Sigmoid colon (tissue), 7 donors: Measurements from ENCODE around the gene COL23A1. TPM values are rescaled to one million over a fixed set of nuclear protein-coding genes. Genes with fewer than 3 reads are reported as not detected.
A peak's percentile ranks its signal among the peaks of the same experiment; 100 is the strongest.

Experiments used
- DNase-seq: peaks from one replicate; pipeline ENCODE4 v3.0.0-alpha.2; 2019
- H3K27ac ChIP-seq, 4 donors: fragments of 200-600 bp; sonication (generic); one replicate each; pipeline ENCODE4 v1.5.1; 2016 to 2019; ENCODE audit warnings: mild to moderate bottlenecking in 1 of 4
- H3K27me3 ChIP-seq, 3 donors: fragments of 200-600 bp; sonication (generic); one replicate each; pipeline ENCODE4 v1.5.1; 2019; ENCODE audit warnings: mild to moderate bottlenecking in 1 of 3
- H3K36me3 ChIP-seq, 4 donors: fragments of 200-600 bp; sonication (generic); one replicate each; pipeline ENCODE4 v1.5.1; 2016 to 2019
- H3K4me1 ChIP-seq, 4 donors: fragments of 200-600 bp; sonication (generic); one replicate each; pipeline ENCODE4 v1.5.1; 2017 to 2019
- H3K4me3 ChIP-seq, 4 donors: fragments of 200-600 bp; sonication (generic); one replicate each; pipeline ENCODE4 v1.5.1; 2017 to 2019; ENCODE audit warnings: mild to moderate bottlenecking in 2 of 4, moderate library complexity in 1 of 4
- H3K9me3 ChIP-seq, 4 donors: fragments of 200-600 bp in 3 of 4; sonication (generic) in 3 of 4; one replicate each; pipeline versions ENCODE4 v1.5.1 to v1.6.1; 2013 to 2019
- CTCF ChIP-seq, 4 experiments: fragments of 450-650 bp in 3 of 4; fragments of 200-600 bp in 1 of 4; IDR thresholded peaks; one replicate each; pipeline ENCODE4 v1.5.1; 2016 to 2019; ENCODE audit warnings: antibody characterized with exemption in 4 of 4, mild to moderate bottlenecking in 3 of 4, moderate library complexity in 2 of 4
- EP300 ChIP-seq, 4 donors: sonication (generic); formaldehyde crosslinking; IDR thresholded peaks; one replicate each; pipeline ENCODE4 v1.6.1; 2017; ENCODE audit warnings: antibody characterized with exemption in 4 of 4
- POLR2A ChIP-seq, 2 donors: fragments of 450-650 bp; IDR thresholded peaks; one replicate each; pipeline ENCODE4 v1.6.1; 2016; ENCODE audit warnings: antibody characterized with exemption in 2 of 2, mild to moderate bottlenecking in 2 of 2, moderate library complexity in 2 of 2
- POLR2AphosphoS5 ChIP-seq, 4 donors: sonication (generic); formaldehyde crosslinking; IDR thresholded peaks; one replicate each; pipeline ENCODE4 v1.6.1; 2017; ENCODE audit warnings: antibody characterized with exemption in 4 of 4
- WGBS, 2 donors: extraction: QIAGEN DNeasy Blood & Tissue Kit; methylation state at CpG; one replicate each; pipeline ENCODE4 v1.1.7; 2013; 5-methylcytosine and 5-hydroxymethylcytosine counted together
- intact Hi-C: fragments of 100-400 bp; cut with DNase I; formaldehyde crosslinking; loops from one replicate; pipeline ENCODE4 v1.15.1; 2023
- polyA plus RNA-seq, 3 donors: library from polyadenylated mRNA; stranded (reverse); fragments of 200-250 nt; gene quantifications; one replicate each; pipeline ENCODE4 v1.2.3, GENCODE V29; 2013
- total RNA-seq, 4 donors: library from RNA; depleted of rRNA; stranded (reverse); fragments of >200 nt; gene quantifications; one replicate each; pipeline ENCODE4 v1.1.0, GENCODE V29; 2016
- donor health status: healthy with polysubstance abuse.
- donor health status: Bipolar disorder and iron deficiency.
- donor health status: healthy.

COL23A1 gene
- total and polyA plus RNA-seq, 7 donors, result 0.28 to 1.2 (median 0.57) TPM; not detected in 1

- H3K27me3 ChIP-seq, result peaks cover 0 to 8% (median 0%) of the 10 kb centered on the region in 3 donors
- H3K36me3 ChIP-seq, result no peaks in the 10 kb centered on the region
- no peaks in the 10 kb centered on the region for H3K9me3 ChIP-seq
- intact Hi-C loops, result no loop called here
- WGBS, 2 donors, result 72 to 84% methylated on average over 16 of the region's 16 CpGs
- H3K4me1 ChIP-seq, result no peaks in the 10 kb centered on the region
- TF ChIP-seq CTCF (IDR thresholded peaks at IDR 0.05), result no peak
- TF ChIP-seq EP300 (IDR thresholded peaks at IDR 0.05), result no peak
- TF ChIP-seq POLR2AphosphoS5 (IDR thresholded peaks at IDR 0.05), result no peak
- TF ChIP-seq POLR2A (IDR thresholded peaks at IDR 0.05), result no peak
- H3K27ac ChIP-seq, result no peak overlapping the region
- H3K4me3 ChIP-seq, result no peak overlapping the region
- DNase-seq, result no peak
Observed at GRCh38 chr5:178430186-178431062, 159.8 kb downstream of the COL23A1 start.

GRCh38 chr5:178429491-178430185 is 160.6 kb downstream of the COL23A1 start:
- intact Hi-C loops, result no loop called here
- Histone ChIP-seq H3K4me3 (no peak overlapping the region), H3K27ac (no peak overlapping the region), H3K27me3 (peaks cover 0 to 6% (median 0%) of the 10 kb centered on the region in 3 donors), H3K36me3 (no peaks in the 10 kb centered on the region), H3K9me3 (no peaks in the 10 kb centered on the region), H3K4me1 (no peaks in the 10 kb centered on the region)
- no peak for TF ChIP-seq EP300 (IDR thresholded peaks at IDR 0.05)
- no peak for TF ChIP-seq CTCF (IDR thresholded peaks at IDR 0.05)
- no peak for TF ChIP-seq POLR2A (IDR thresholded peaks at IDR 0.05)
- no peak for TF ChIP-seq POLR2AphosphoS5 (IDR thresholded peaks at IDR 0.05)
- 75 to 86% methylated on average over 11 of the region's 11 CpGs for WGBS, 2 donors
- DNase-seq, result no peak

- DNase-seq, result no peak
- no peak overlapping the region for H3K27ac ChIP-seq
- intact Hi-C loops, result no loop called here
- no peaks in the 10 kb centered on the region for H3K36me3 ChIP-seq
- peaks cover 0 to under 1% (median 0%) of the 10 kb centered on the region in 3 donors for H3K27me3 ChIP-seq
- no peaks in the 10 kb centered on the region for H3K4me1 ChIP-seq
- TF ChIP-seq CTCF (IDR thresholded peaks at IDR 0.05) (no peak), POLR2AphosphoS5 (IDR thresholded peaks at IDR 0.05) (no peak), POLR2A (IDR thresholded peaks at IDR 0.05) (no peak), EP300 (IDR thresholded peaks at IDR 0.05) (no peak)
- no peaks in the 10 kb centered on the region for H3K9me3 ChIP-seq
- no peak overlapping the region for H3K4me3 ChIP-seq
- WGBS, 2 donors, result 38 to 74% methylated on average over 10 of the region's 10 CpGs
Observed at GRCh38 chr5:178429156-178429468, 161.1 kb downstream of the COL23A1 start.

- Histone ChIP-seq H3K36me3 (no peaks in the 10 kb centered on the region), H3K4me1 (no peaks in the 10 kb centered on the region), H3K27ac (peak overlapping the region in 1 of 4 donors; percentile 10), H3K9me3 (no peaks in the 10 kb centered on the region), H3K27me3 (no peaks in the 10 kb centered on the region), H3K4me3 (no peak overlapping the region)
- no peak for DNase-seq
- TF ChIP-seq CTCF (IDR thresholded peaks at IDR 0.05) (no peak), EP300 (IDR thresholded peaks at IDR 0.05) (no peak), POLR2AphosphoS5 (IDR thresholded peaks at IDR 0.05) (no peak), POLR2A (IDR thresholded peaks at IDR 0.05) (no peak)
- intact Hi-C loops, result no loop called here
- 51 to 82% methylated on average over 20 of the region's 20 CpGs for WGBS, 2 donors
Observed at GRCh38 chr5:178428341-178429155, 161.6 kb downstream of the COL23A1 start.
